Panc1 (cell line): ENCODE data around the gene PRRT3. TPM values are rescaled to one million over a fixed set of nuclear protein-coding genes. Genes with fewer than 3 reads are reported as not detected.

Source experiments
- ATAC-seq: fragments of 200-7000 bp; cut with Tn5 transposase; 2 replicates; pipeline ENCODE4 v1.9.1; 2020; ENCODE audit warnings: mild to moderate bottlenecking, moderate library complexity
- BruUV-seq: library from RNA; stranded (reverse); fragments of 400-500 nt; replicated peaks from 2 replicates; lab custom pipeline; 2021; lab: Mats Ljungman, UMichigan
- CTCF ChIA-PET: fragments of 300-600 bp; sonication (Branson Sonifier 250); formaldehyde crosslinking; loops from one replicate; lab custom pipeline; 2022; ENCODE audit warnings: antibody characterized with exemption; lab: Charles Lee
- POLR2A ChIA-PET: fragments of 300-600 bp; sonication (Branson Sonifier 250); formaldehyde crosslinking; loops from one replicate; lab custom pipeline; 2022; ENCODE audit warnings: antibody characterized with exemption; lab: Charles Lee
- DNase-seq: peaks from one replicate; pipeline ENCODE4 v3.0.0-alpha.2; 2010; ENCODE audit warnings: low read depth, low spot score
- H3K27ac ChIP-seq: 2 replicates; pipeline ENCODE4 v1.5.1; 2011; ENCODE audit warnings: mild to moderate bottlenecking, low read length, inconsistent platforms
- H3K27me3 ChIP-seq: fragments of 200-500 bp; sonication (Bioruptor generic); 2 replicates; pipeline ENCODE4 v1.6.0; 2014; ENCODE audit warnings: low read length, inconsistent platforms; ENCODE audit not compliant: control insufficient read depth, insufficient read depth
- H3K36me3 ChIP-seq: fragments of 200-500 bp; sonication (Bioruptor generic); 2 replicates; pipeline ENCODE4 v1.5.1; 2014; ENCODE audit warnings: inconsistent platforms, mild to moderate bottlenecking, low read length, moderate library complexity; ENCODE audit not compliant: control insufficient read depth, insufficient read depth
- H3K4me1 ChIP-seq: 2 replicates; pipeline ENCODE4 v1.5.1; 2011; ENCODE audit warnings: inconsistent platforms, mild to moderate bottlenecking, low read length, moderate library complexity; ENCODE audit not compliant: control insufficient read depth, insufficient read depth
- H3K4me3 ChIP-seq, 2 experiments: 2 replicates each; pipeline ENCODE4 v1.5.1; 2011 to 2012; ENCODE audit warnings: low read depth in 2 of 2, low read length in 2 of 2, mild to moderate bottlenecking in 2 of 2, inconsistent platforms in 1 of 2, moderate library complexity in 1 of 2
- H3K9me3 ChIP-seq: fragments of 200-500 bp; sonication (Bioruptor generic); 2 replicates; pipeline ENCODE4 v1.5.1; 2014; ENCODE audit warnings: low read depth, mild to moderate bottlenecking, inconsistent platforms, low read length, moderate library complexity; ENCODE audit not compliant: control insufficient read depth, insufficient read depth
- POLR2AphosphoS5 ChIP-seq: IDR thresholded peaks from 2 replicates; pipeline ENCODE4 v1.6.1; 2012; ENCODE audit warnings: mild to moderate bottlenecking, low read depth, low read length, moderate library complexity
- REST ChIP-seq, 2 experiments: IDR thresholded peaks; 2 replicates each; pipeline ENCODE4 v1.6.1; 2011 to 2012; ENCODE audit warnings: low read depth in 2 of 2, control low read depth in 1 of 2, low read length in 1 of 2, mild to moderate bottlenecking in 1 of 2, moderate library complexity in 1 of 2; ENCODE audit not compliant: insufficient read depth in 1 of 2
- SIN3A ChIP-seq: IDR thresholded peaks from 2 replicates; pipeline ENCODE4 v1.6.1; 2012; ENCODE audit warnings: low read depth, mild to moderate bottlenecking, low read length, moderate library complexity, borderline replicate concordance; ENCODE audit not compliant: insufficient read depth
- TCF7L2 ChIP-seq: IDR thresholded peaks from 2 replicates; pipeline ENCODE4 v1.6.1; 2011; ENCODE audit warnings: mild to moderate bottlenecking, low read depth, low read length, inconsistent platforms
- in situ Hi-C: cut with HindIII; loops from 2 replicates; pipeline ENCODE4 v1.10.0; 2016; ENCODE audit warnings: low sequenced_read_pairs, low pct_unique_long_range_greater_than_20kb
- intact Hi-C: fragments of 100-400 bp; cut with micrococcal nuclease; formaldehyde crosslinking; loops from one replicate; pipeline ENCODE4 v1.10.0; 2022; ENCODE audit not compliant: unreplicated experiment
- total RNA-seq: library from RNA; stranded (reverse); gene quantifications from one replicate; pipeline ENCODE4 v1.2.1, GENCODE V29; 2021; ENCODE audit not compliant: unreplicated experiment
- TF ChIP-seq, protein P1 (sequence below): fragments of 450-650 bp; IDR thresholded peaks from 2 replicates; pipeline ENCODE4 v1.5.1; 2017; ENCODE audit warnings: mild to moderate bottlenecking

PRRT3 gene
- total RNA-seq, 1 experiment from 2014 or later: 1.1 TPM

GRCh38 chr3:9965200-9965875 lies 13.1 kb upstream of the PRRT3 start:
- BruUV-seq: no TSS peak
- H3K27me3 ChIP-seq: no peaks in the 10 kb centered on the region
- POLR2A ChIA-PET: interaction anchor here (0.6 kb wide), 2 partner anchors 65 to 195 kb away, joined by 3 to 4 read pairs; no protein-coding TSS in a partner anchor

DNA sequence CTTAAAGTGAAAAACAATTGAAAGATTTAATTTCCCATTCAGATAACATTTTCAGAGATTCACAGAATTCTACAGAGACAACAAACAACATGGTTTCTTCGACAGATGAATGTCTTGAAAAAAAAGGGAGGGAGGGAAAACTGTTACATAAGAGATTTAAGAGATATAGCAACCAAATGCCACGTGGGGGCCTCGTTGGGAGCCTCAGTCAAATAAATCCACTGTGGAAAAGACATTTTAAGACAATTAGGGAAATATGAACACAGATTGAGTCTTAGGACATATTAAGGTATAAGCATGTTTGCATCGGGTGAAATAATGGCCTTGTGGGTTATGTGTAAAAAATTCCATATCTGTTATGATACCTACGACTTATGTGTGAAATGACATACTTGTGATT lies 5.0 kb upstream of the PRRT3 start:
- ChIA-PET CTCF (interaction anchor here (0.7 kb wide), 1 partner anchor 291 kb away, joined by 5 read pairs; no protein-coding TSS in a partner anchor), POLR2A (no interaction called here)
- in situ Hi-C loops (no loop called here), intact Hi-C loops (no loop called here)
- no peak overlapping the region for H3K4me3 ChIP-seq
- TF ChIP-seq, protein P1, sequence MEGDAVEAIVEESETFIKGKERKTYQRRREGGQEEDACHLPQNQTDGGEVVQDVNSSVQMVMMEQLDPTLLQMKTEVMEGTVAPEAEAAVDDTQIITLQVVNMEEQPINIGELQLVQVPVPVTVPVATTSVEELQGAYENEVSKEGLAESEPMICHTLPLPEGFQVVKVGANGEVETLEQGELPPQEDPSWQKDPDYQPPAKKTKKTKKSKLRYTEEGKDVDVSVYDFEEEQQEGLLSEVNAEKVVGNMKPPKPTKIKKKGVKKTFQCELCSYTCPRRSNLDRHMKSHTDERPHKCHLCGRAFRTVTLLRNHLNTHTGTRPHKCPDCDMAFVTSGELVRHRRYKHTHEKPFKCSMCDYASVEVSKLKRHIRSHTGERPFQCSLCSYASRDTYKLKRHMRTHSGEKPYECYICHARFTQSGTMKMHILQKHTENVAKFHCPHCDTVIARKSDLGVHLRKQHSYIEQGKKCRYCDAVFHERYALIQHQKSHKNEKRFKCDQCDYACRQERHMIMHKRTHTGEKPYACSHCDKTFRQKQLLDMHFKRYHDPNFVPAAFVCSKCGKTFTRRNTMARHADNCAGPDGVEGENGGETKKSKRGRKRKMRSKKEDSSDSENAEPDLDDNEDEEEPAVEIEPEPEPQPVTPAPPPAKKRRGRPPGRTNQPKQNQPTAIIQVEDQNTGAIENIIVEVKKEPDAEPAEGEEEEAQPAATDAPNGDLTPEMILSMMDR: no peak
- TF ChIP-seq REST (IDR thresholded peaks at IDR 0.05; ENCODE audit: insufficient read depth in 1 of 2, low read depth in 2 of 2, low read length in 1 of 2): no peak
- TF ChIP-seq POLR2AphosphoS5: no peak
- no peak for TF ChIP-seq TCF7L2
- TF ChIP-seq SIN3A: no peak
- H3K9me3 ChIP-seq: no peaks in the 10 kb centered on the region
- H3K36me3 ChIP-seq: no peaks in the 10 kb centered on the region
- ATAC-seq: no peak
- no peaks in the 10 kb centered on the region for H3K27me3 ChIP-seq
- TSS peak; percentile 62 for BruUV-seq
- no peak for DNase-seq
- no peaks in the 10 kb centered on the region for H3K4me1 ChIP-seq
- H3K27ac ChIP-seq: no peak overlapping the region

More at GRCh38 chr3:9965200-9965875, 13.1 kb upstream of the PRRT3 start:
- CTCF ChIA-PET: no interaction called here
- ATAC-seq (no peak), DNase-seq (no peak)
- H3K27ac ChIP-seq: no peak overlapping the region
- in situ Hi-C loops: no loop called here
- H3K36me3 ChIP-seq: peaks cover 4% of the 10 kb centered on the region; the same call in 1 of the 2 replicates
- H3K4me3 ChIP-seq: no peak overlapping the region
- intact Hi-C loops: no loop called here
- no peak for TF ChIP-seq TCF7L2
- TF ChIP-seq, protein P1: no peak
- TF ChIP-seq SIN3A: no peak
- no peak for TF ChIP-seq POLR2AphosphoS5
- no peak for TF ChIP-seq REST (IDR thresholded peaks at IDR 0.05; ENCODE audit: insufficient read depth in 1 of 2, low read depth in 2 of 2, low read length in 1 of 2)
- H3K4me1 ChIP-seq: 0 out of 2 replicates have a peak, but pooled peaks cover 1% of the 10 kb centered on the region
- H3K9me3 ChIP-seq: no peaks in the 10 kb centered on the region
